ENCODE results near the gene CD96. TPM values are rescaled to one million over a fixed set of nuclear protein-coding genes. Genes with fewer than 3 reads are reported as not detected.
"Not testable (repeated sequence)": the region's sequence is repeated elsewhere in the genome, so short reads cannot be mapped to it uniquely, and the experiment has no call there.

Gene CD96
- total RNA-seq, 1 donor from 2014 or later: 223 TPM

DNA sequence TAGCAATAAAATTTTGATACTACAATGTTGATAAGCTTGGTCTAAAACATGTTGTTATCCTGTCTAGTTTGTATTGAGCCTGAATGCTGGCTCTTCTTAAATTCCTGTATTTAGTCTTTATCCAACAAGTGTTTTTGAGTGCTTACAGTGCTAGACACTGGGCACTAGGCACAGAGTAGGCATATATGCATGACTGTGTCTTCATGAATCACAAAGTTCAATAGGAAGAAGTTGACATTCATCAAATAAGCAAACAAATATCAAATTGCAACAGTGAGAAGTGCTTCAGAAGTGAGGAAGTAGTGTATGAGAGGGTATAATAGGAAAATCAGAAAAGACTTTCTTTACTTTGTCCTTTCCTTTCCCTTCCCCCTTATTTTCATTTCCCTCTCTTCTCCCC is 6.8 kb downstream of the CD96 start:
- intact Hi-C loops (cut with micrococcal nuclease): loop anchor here (2.0 to 10.0 kb wide), 3 partner anchors 18 to 1126 kb away; no protein-coding TSS in a partner anchor

DNA sequence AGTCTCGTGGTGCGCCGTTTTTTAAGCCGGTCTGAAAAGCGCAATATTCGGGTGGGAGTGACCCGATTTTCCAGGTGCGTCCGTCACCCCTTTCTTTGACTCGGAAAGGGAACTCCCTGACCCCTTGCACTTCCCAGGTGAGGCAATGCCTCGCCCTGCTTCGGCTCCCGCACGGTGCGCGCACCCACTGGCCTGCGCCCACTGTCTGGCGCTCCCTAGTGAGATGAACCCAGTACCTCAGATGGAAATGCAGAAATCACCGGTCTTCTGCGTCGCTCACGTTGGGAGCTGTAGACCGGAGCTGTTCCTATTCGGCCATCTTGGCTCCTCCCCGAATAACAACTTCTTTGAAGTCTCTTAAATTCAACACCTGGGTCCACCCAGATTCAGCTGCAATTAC is 19.9 kb downstream of the CD96 start:
- intact Hi-C loops (cut with micrococcal nuclease): not testable (repeated sequence)

DNA sequence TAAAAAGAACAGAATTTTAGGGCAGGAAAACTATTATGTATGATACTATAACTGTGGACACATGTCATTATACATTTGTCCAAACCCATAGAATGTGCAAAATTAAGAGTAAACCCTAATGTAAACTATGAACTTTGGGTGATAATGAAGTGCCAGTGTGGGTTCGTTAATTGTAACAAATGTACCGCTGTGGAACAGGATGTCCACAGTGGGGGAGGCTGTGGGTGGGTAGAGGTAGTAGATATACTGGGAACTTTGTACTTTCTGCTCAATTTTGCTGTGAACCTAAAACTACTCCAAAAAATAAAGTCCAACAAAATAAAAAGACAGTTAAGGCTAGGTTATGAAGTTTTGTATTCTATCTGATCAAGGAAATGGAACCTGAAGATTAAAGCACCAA is 24.8 kb downstream of the CD96 start:
- intact Hi-C loops (cut with micrococcal nuclease): loop anchor here (2.0 kb wide), 1 partner anchor 18 kb away; no protein-coding TSS in a partner anchor

DNA sequence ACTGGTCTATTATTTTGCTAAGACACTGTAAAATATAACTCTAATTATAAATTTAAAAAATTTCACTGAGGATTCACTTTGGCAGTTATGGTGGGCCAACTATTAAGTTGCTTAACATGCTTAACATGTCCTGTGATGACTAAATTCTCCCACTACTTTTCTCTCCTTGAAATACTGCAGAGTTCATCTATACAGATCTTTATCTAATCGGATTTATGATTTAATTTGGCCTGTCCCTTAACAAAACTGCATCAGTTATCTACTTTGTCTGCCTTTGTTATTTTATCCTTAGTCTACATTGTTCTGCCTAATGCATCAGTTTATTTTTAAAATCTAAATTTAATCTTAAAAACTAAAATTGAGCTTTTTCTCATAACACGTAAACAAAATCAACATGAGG is 26.4 kb downstream of the CD96 start:
- intact Hi-C loops (cut with micrococcal nuclease): no loop called here

DNA sequence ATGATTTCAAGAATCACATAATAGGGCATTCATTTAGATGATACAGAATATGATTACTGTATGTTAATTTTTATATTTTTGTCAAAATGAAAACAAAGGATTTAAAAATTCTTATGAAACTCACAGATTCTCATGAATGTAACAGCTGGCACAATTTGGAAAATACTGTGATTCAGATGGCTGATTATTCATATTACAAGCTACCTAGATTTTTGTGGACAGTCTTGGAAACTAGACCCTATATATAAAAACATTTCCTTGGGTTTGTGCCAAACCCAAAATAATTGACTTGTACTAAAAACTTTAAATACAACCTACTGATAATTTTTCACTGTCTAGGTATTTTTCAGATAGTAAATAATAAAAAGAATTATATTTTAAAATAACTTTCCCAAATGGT is 26.9 kb downstream of the CD96 start:
- intact Hi-C loops (cut with micrococcal nuclease): no loop called here

DNA sequence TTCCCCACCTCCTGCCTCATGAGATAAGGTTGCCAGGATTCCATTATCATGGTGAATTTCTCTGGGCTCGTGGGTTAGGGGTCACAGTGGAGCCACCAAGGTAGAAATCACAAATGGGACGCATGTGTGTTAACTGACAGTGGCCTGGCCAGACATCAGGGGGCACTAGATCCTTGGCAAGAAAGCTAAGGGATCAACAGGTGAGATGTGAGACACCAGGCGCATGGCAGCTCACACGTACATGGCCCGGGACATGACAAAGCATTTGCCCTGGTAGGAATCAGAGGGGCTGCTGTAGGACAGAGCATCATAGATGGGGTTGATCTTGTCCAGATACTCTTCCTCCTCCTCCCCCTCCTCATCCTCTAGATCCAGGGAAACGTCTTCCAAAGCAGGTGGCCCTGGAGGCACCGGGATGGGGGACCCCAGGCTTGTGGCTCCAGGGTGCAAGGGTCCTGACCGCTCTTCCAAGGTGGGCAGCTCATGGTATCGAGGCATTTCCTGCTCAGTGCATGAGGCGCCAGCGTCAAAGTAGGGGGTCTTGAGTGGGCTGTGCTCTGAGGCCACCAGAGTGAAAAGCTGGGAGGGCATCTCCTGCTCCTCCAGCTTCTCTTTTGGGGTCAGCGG is 28.5 kb downstream of the CD96 start:
- intact Hi-C loops (cut with micrococcal nuclease): no loop called here

DNA sequence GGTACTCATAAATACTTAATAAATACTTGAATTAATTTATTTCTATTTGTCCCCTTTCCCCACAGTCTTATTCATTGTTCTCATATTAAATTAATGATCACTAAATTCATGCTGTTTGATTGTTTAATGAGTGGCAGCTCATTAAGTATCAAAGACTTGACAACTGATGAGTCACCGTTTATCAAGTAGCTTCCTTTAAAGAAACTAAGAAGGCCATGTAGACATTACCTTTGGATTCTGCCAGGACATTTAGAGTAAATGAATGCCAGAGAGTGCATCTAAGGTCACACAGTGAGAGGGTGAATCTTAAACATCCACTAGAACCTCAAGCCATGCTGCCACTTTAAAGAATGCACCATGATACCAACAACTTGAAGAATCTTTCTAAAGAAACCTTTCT is 29.3 kb downstream of the CD96 start:
- intact Hi-C loops (cut with micrococcal nuclease): no loop called here

DNA sequence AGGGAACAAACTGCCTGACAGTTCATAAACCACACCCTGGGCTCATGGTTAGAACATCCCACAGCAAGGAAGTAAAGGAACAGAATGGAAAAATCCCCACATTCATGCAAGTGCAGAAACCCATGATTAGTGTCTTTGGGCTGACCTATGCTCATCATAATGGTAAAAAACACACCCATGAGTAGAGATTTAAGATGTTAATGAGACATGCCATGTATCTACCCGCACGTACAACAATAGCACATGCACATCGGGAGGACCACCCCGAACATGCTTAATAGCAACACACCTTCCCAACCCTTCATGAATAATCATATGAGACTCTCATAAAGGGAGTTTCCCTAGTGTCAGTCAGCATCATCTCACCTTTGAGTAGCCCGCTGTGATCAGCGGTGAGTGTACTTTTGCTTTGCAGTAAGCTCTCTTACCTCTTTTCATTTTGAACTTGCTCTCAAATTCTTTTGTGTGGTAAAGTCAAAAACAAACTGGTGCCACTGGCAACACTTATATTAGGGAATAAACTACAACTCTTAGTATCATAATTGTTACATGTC is 30.0 kb downstream of the CD96 start:
- intact Hi-C loops (cut with micrococcal nuclease): no loop called here

DNA sequence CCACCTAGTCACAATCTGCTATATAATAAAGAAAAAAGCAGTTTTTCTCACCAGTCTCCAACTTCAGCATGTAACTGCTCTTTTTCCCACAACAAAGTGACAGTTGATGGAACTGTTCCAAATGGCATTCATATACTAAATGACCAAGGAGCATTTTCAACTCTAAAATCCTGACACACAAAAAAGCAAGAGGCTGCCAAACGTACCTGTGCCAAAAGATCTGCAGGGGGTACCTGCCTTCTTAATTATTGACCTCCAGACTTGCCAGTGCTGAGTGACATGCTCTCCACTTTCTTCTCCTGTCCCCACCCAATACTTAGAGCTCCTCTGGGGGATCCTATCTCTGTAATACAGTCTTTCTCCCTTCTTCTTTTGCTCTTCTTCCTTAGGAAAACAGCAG is 35.1 kb downstream of the CD96 start:
- intact Hi-C loops (cut with micrococcal nuclease): loop anchor here (5.0 kb wide), 2 partner anchors 115 to 390 kb away; no protein-coding TSS in a partner anchor

DNA sequence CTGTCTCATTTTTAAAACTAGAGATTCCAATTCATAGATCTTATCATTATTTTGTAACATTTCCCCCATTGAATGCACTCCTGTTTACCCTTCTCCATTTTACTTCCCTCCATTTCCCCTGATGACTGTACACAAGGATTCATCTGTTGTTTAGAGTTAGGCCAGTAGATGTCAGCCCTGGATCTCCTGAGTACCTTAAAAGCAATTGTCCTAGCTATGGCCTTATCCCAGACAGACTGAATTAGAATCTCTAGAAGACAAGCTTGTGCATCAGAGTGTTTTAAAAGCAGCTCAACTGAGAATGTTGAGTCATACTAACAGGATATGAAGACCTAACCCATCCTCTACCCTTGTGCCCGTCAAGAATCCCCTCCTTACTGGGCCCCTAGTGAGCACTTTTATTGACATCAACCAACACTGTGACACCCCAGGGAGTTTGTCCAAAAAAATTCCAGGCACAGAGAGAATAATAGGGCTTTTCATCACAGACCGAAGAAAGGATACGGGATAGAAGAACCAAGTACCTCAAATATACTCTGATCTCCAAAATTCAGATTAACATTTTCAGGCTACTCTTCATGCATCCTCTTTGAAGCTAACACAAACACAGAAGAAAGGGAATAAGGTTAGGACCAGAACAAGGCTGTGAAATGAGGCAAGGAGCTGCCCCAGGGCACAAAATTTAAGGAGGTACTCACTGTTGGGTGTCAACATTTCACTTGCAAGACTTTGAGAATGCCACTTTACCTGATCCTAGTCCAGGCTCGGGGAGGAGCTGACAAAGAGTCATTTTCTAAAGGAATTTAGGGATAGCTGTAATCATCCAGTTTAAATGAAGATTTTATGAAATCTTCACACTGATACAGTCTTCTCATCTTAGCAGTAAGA is 36.0 kb downstream of the CD96 start:
- intact Hi-C loops (cut with micrococcal nuclease): loop anchor here (1.0 to 5.0 kb wide), 3 partner anchors 38 to 389 kb away; no protein-coding TSS in a partner anchor

DNA sequence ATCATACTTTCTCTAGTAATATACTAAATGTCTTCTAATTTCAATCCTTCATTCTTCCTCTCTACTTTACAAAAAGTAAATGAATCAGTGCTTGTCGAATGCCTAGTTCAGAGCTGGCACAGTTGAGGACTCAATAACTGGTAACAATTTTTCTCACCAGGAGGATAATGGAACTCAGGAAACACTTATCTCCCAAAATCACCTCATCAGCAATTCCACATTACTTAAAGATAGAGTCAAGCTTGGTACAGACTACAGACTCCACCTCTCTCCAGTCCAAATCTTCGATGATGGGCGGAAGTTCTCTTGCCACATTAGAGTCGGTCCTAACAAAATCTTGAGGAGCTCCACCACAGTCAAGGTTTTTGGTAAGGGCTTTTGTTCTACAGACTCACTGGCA is 36.9 kb downstream of the CD96 start:
- intact Hi-C loops (cut with micrococcal nuclease): loop anchor here (1.0 to 5.0 kb wide), 3 partner anchors 37 to 388 kb away; no protein-coding TSS in a partner anchor

DNA sequence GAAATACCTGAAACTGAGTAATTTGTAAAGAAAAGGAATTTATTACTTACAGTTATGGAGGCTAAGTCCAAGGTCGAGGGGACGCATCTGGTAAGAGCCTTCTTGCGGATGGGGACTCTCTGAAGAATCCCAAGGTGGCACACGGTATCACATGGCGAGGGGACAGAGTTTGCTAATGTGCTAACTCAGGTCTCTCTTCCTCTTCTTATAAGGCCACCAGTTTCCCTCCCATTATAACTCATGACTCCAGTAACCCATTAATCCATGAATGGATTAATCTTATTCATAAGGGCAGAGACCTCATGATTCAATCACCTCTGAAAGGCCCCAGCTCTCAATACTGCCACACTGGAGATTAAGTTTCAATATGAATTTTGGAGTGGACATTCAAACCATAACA is 37.5 kb downstream of the CD96 start:
- intact Hi-C loops (cut with micrococcal nuclease): loop anchor here (5.0 kb wide), 2 partner anchors 113 to 388 kb away; no protein-coding TSS in a partner anchor

DNA sequence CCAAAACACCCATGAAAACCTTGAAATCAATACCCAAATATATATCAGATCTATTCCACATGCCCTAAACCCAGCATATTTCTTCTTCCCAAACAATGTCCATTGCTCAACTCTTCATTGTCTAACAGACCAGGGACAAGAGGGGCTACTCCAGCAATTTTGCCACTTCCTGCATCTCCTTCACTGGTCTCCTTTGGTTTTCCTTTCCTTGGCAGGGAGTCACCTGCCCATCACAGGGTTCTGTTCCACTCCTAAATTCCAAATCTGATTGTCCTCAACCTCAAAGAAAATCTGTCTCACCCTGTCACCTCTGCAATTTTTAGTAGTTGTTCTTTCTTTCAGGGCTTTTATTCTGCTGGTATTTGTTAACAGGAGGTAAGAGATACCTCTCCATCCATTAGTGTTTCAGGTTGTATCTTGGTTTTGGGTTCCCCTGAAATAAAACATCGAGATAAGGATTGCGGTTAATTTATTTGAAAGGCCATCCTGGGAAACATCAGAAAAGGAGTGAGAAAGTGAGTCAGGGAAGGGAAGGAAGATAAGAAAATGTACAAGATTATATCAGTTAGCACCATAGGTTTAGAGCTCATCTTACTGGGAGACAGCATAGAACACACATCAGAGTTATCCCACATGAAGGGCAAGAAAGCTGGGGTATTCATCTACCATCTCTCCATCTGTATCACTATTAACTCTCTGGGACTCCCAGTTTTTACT is 39.6 kb downstream of the CD96 start:
- intact Hi-C loops (cut with micrococcal nuclease): no loop called here

DNA sequence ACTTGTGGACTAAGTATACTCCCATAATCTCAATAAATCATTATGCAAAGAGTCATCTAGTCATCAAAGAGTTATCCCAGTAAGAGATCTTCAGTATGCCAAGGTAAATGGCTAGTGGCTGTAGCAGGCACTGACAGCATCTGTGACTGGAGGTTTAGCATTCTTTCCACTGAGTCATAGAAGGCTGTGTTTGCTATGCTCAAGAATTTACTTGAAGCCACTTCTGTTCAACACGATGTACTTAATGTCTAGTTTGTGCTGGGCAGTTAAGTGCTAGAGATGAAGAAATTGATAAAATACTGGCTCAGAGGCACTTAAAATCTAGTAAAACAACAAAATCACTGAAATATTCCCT is 40.1 kb downstream of the CD96 start:
- intact Hi-C loops (cut with micrococcal nuclease): no loop called here

DNA sequence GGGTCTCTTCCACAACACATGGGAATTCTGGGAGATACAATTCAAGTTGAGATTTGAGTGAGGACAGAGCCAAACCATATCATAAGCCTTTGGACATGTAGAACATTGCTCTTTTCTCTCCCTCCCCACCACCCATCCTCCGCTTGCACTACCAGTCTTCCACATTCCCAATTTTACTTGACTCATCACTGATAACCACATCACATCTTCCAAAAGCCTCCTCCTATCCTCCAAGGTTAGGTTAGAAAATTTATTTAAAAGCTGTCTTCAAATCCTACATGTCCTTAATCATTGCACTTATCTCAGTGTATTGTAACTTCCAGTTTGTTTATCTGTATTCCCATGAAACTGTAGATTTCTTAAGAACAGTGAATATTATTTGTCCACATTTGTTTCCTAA is 42.7 kb downstream of the CD96 start:
- intact Hi-C loops (cut with micrococcal nuclease): no loop called here

DNA sequence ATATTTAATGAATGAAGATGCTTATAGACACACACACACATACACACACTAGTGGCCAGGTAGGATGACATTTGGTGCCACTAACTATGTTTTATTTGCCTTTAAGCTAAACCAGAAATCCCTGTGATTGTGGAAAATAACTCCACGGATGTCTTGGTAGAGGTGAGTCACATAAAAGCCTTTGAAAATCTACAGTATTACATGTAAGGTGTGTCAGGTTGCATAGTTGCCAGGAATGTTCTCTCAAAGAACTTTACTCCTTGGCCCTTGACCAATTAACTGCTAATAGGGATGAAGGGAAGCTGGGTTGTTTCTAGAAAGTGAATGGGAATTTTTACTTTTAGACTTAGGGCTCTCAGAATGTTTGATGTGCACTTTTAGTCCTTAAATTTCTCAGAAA is 43.2 kb downstream of the CD96 start:
- intact Hi-C loops (cut with micrococcal nuclease): no loop called here

DNA sequence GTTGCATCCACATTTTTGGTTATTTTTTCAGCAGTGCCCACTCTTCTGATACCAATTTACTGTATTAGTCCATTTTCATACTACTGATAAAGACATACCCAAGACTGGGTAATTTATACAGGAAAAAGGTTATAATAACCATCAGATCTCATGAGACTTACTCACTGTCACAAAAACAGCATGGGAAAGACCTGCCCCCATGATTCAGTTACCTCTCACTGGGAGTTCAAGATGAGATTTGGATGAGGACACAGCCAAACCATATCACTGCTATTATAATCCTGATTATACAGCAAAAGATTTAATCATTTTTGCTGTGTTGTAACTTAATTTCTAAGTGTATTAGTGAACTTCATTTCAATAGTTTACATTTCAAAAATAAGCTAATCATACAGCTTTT is 46.5 kb downstream of the CD96 start:
- intact Hi-C loops (cut with micrococcal nuclease): no loop called here

DNA sequence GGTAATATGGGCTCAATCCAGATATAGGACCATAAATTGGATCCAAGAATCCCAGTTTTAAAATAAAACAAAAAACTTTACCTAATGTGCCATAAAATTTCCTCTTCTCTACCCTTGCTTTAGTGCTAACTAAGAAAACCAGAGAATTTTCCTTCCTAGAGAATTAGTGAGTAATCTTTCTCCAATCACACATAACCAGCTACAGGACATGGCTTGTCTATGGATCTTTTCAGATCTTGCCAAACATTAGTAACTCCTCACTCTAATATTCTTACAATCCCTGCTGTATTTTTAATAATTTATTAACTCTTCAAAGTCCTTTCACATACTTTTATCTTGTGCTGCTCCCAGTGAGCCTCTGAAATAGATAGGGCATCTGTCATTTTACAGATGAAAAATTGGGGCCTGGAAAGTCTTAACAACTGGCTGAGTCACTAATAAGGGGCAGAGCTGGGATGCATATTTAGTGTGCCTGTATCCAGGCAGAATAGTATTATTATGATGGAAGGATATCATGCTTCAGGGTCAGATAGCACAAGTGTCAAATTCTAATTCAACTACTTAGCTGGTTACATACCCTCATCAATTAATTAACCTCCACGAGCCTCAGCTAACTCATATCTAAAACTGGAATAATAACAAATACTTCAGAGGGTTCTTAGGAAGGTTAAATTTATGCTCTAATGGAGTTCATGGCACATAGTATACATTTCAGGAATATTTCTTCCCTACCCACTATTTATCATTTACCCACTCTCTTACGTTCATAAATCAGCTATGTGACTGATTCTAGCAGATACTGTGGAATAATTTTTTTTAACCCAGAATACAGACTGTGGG is 47.5 kb downstream of the CD96 start:
- intact Hi-C loops (cut with micrococcal nuclease): no loop called here

DNA sequence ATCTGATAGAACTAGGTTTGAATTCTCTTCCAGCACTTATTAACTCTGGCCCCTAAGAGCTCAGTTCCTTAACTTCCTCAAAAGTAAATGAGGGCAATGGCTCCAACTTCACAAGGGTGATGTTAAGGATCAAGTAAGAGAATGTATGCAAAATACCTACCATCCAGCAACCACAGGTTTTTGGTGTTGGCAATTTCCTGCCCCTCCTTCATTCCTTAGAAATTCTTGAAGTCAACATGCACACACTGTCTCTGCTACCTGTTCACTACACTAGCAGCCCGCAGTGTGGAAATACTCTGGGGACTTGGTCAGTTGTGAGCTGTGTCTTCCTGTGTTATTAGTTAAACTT is 48.1 kb downstream of the CD96 start:
- intact Hi-C loops (cut with micrococcal nuclease): no loop called here

DNA sequence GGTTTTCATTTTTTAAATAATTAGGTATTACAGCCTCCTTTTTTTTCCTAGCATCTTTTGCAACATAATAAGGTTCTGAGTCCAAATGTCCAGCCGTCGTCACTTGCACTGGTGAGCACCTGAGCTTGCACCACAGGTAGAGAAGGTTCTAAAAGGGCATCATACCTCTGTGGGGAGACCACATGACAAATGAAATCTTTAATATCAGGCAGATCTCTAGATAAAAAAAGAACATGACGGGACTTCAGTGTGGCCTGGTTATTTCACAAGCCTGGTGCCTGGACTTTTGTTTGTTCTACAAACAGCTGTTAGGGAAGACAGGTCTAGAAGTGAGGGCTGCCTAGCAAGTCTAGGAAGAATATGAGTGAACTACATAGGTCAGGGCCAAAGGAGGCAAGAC is 49.6 kb downstream of the CD96 start:
- intact Hi-C loops (cut with micrococcal nuclease): no loop called here

DNA sequence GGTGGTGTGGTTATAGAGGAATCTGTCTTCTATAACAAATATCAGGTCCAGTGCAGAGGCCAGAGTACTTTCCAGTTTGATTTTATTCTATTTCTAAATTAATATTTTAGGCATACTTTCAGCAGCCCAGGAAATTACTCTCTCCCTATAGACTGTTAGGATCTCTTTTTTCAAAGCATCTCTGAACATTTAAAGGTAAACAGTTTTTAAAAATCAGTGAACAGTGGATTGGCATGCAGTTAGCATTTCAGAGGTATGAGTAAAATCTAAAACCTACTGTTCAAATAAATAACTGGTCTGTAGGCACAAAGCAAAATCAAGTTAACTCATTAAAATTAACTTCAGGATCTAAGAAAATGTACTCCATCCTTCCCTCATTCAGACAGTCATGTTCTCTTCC is 50.1 kb downstream of the CD96 start:
- intact Hi-C loops (cut with micrococcal nuclease): no loop called here

All from T-helper 2 cell treated with Interferon-gamma antibody and Interleukin-4, amounts not matched to agents 100 ng/mL and 5 ng/mL, for 36 hours (primary cell).